GM13977 (cell line): ENCODE results near the gene EXOC6.
"Not testable (repeated sequence)": the region's sequence is repeated elsewhere in the genome, so short reads cannot be mapped to it uniquely, and the experiment has no call there.

Source experiments
- DNase-seq: peaks from one replicate; pipeline ENCODE4 v3.0.0; 2012; ENCODE audit warnings: low spot score
- CTCF ChIP-seq: IDR thresholded peaks from 2 replicates; pipeline ENCODE4 v1.5.1; 2012; ENCODE audit warnings: mild to moderate bottlenecking, control low read depth; ENCODE audit not compliant: insufficient read depth; ENCODE audit errors: extremely low read depth, missing control alignments
- in situ Hi-C: fragments of 300-500 bp; cut with MboI; formaldehyde crosslinking; loops from one replicate; pipeline ENCODE4 v1.12.0; 2022; ENCODE audit warnings: low sequenced_read_pairs, low pct_unique_long_range_greater_than_20kb, mixed read lengths, inconsistent platforms; ENCODE audit not compliant: unreplicated experiment

Gene EXOC6

GRCh38 chr10:92942226-92942625, 93.9 kb downstream of the EXOC6 start:
- DNase-seq = no peak
- in situ Hi-C loops = no loop called here
- TF ChIP-seq CTCF = no peak

DNA sequence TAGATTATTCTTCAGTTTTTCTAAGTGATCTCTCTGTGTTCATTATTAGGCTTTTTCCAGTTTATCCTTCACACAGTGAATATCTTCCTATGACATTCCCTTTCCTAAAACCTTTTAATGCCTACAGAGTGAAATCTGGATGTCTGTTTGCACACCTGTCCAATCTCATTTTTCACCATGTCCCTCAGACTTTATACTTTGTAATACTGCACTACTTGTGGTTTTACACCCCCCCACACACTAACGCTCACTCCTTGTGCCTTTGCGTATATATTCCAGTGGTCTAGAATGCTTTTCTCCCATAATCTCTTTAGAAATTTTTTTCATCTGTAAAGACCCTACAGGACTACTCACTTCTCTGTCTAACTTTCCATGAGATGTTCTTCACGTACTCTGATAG, 98.2 kb downstream of the EXOC6 start:
- in situ Hi-C loops = no loop called here
- TF ChIP-seq CTCF = no peak

GRCh38 chr10:92952573-92952972, 104.3 kb downstream of the EXOC6 start:
- DNase-seq, in situ Hi-C loops: not testable (repeated sequence)

More for the DNA sequence above, 98.2 kb downstream of the EXOC6 start:
- no peak for DNase-seq

DNA sequence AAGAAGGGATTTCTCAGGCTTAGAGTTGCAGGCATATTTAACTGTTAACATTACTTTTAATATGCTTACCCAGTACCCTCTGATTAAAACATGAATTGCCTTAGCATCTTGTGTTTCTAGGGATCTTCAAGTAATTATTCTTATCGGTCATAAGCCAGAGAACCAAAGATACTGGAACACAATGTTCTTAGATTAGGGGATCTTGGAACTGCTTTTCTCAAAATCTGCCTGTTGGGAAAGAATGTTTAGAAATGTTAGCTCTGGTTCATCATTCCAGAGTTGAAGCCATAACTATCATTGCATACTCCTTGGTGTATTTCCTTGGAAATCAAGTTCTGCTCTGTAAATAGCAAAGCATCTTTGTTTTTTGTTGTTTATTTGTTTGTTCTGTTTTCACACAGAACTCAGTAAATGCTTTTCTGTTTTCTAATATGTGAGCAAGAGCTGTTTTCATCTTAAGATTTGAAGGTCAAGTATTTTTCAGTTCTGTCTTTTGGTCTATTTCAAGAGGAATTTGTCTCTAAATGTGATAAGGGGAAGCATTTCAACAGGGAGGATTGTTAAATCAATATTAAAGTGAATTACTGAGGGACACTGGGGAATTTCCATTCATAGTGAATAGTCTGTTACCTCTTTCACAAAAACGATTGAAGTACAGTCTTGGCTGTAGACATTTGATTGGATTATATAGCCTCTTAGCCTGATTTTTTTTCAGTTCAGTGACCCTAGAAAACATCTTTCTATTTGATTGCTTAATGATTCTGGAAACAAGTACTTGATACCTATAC, 109.1 kb downstream of the EXOC6 start:
- no peak for TF ChIP-seq CTCF
- in situ Hi-C loops = no loop called here
- DNase-seq = no peak

- DNase-seq = no peak
- in situ Hi-C loops = no loop called here
- no peak for TF ChIP-seq CTCF
Measured at GRCh38 chr10:92961638-92962037, 113.3 kb downstream of the EXOC6 start.

DNA sequence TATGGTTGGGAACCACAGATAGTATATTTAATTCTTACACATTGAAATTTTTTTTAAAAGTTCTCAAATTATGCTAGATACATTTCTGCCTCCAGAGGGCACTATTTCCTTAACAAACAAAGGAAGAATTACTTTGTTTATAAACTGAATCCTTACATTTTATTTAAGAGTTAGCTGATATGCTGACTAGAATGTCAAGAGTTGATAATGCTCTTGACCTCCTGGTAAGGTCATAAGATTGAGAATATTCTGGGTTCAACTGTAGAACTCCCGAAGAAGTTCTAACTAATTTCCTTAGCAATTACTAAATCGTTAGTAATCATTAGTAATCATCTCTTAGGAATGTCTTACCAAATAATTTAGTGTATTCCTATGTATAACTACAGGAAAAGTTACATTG, 117.0 kb downstream of the EXOC6 start:
- DNase-seq = peak; percentile 21
- TF ChIP-seq CTCF = peak; percentile 48
- in situ Hi-C loops = no loop called here

- in situ Hi-C loops = no loop called here
- no peak for DNase-seq
- TF ChIP-seq CTCF = no peak
Measured at GRCh38 chr10:92967641-92968040, 119.3 kb downstream of the EXOC6 start.
